GM13977 (cell line): ENCODE results near the gene TBC1D22A.
A peak's percentile ranks its signal among the peaks of the same experiment; 100 is the strongest.

Source experiments
- DNase-seq: peaks from one replicate; pipeline ENCODE4 v3.0.0; 2012; ENCODE audit warnings: low spot score
- in situ Hi-C: fragments of 300-500 bp; cut with MboI; formaldehyde crosslinking; loops from one replicate; pipeline ENCODE4 v1.12.0; 2022; ENCODE audit warnings: low sequenced_read_pairs, low pct_unique_long_range_greater_than_20kb, mixed read lengths, inconsistent platforms; ENCODE audit not compliant: unreplicated experiment
- TF ChIP-seq, protein P1 (sequence below): IDR thresholded peaks from 2 replicates; pipeline ENCODE4 v1.5.1; 2012; ENCODE audit warnings: mild to moderate bottlenecking, control low read depth; ENCODE audit not compliant: insufficient read depth; ENCODE audit errors: extremely low read depth, missing control alignments

Gene TBC1D22A

DNA sequence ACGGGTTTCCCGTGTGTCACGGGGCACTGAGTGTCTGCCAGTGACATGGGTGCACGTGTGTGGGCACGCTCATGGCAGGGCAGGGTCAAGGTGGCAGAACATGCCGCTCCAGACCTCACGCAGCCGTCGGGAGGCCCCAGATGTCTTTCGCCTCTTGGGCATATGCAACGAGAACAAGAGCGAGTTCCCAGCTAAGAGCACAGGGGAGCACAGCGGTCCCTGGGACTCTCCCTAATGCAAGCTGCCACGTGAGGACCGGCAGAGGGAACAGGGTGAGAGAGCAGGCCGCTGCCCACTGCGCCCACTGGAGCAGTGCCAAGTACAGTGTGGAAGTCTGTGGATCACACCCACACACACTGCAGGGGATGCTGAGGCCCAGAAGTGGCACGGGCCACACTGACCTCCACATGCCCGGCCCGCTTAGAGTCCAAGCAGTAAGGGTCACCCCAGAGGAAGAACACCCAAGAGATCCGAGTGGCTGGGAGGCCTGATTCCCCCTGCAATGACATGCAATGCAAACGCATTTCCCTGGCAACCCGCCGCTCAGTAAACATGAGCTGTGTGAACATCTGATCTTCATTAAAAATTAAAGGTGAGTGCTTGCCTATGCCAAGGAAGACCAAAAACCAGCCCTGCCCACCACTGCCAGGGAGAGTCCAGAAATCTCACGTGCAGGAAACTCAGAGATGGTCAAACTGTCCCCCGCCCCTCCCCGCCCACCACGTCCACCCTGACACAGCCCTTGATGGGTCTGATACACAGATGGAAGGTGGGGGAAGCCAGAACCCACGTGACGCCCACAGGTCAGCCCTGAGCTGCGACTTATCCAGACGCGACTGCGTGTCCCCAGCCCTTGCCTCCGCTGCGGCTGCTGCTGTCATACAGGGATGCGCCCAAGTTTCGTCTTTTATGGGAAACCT lies 36.1 kb upstream of the TBC1D22A start:
- in situ Hi-C loops = no loop called here
- TF ChIP-seq, protein P1, sequence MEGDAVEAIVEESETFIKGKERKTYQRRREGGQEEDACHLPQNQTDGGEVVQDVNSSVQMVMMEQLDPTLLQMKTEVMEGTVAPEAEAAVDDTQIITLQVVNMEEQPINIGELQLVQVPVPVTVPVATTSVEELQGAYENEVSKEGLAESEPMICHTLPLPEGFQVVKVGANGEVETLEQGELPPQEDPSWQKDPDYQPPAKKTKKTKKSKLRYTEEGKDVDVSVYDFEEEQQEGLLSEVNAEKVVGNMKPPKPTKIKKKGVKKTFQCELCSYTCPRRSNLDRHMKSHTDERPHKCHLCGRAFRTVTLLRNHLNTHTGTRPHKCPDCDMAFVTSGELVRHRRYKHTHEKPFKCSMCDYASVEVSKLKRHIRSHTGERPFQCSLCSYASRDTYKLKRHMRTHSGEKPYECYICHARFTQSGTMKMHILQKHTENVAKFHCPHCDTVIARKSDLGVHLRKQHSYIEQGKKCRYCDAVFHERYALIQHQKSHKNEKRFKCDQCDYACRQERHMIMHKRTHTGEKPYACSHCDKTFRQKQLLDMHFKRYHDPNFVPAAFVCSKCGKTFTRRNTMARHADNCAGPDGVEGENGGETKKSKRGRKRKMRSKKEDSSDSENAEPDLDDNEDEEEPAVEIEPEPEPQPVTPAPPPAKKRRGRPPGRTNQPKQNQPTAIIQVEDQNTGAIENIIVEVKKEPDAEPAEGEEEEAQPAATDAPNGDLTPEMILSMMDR = no peak
- no peak for DNase-seq

DNA sequence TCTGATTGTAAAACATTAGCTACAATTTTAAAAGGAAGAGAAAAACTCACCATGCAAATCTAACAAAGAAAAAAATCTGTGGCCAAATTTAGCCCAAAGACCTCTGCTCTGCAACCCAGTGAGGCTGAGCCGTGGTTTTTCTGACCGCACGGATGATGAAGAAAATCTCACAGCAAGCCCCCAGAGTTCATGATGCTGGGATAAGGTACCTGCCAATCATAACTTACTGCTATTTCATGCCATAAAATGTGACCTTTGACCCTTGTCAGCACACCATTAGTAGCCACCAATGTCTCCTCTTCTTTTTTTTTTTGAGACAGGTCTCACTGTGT lies 35.5 kb upstream of the TBC1D22A start:
- in situ Hi-C loops = no loop called here
- TF ChIP-seq, protein P1 = no peak
- DNase-seq = peak; percentile 60

DNA sequence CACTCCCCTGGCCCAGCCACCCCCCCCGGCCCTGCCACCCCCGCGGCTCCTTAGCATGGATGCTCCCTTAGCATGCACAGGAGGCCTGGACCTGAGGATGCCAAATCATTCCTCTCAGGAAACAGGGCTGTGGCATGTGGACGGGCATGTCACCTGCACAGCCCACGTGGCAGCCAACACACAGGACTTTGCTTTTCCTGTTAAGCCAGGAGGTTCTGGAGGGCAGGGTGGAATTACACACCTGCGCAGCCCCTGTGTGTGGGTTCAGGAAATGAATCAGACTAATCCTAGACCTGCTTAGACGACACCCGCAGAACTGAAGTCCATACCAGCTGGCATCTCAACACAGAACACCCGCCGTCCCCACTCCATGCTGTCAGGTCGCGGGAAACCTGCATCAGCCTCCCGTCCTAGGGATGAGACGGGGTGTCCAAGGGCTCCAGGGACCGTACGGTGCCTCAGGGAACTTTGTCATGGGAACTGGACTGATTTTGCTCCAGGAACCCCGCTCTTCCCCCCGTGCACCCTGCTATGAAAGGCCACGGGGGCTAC lies 34.6 kb upstream of the TBC1D22A start:
- TF ChIP-seq, protein P1 = no peak
- DNase-seq = no peak
- in situ Hi-C loops = no loop called here

DNA sequence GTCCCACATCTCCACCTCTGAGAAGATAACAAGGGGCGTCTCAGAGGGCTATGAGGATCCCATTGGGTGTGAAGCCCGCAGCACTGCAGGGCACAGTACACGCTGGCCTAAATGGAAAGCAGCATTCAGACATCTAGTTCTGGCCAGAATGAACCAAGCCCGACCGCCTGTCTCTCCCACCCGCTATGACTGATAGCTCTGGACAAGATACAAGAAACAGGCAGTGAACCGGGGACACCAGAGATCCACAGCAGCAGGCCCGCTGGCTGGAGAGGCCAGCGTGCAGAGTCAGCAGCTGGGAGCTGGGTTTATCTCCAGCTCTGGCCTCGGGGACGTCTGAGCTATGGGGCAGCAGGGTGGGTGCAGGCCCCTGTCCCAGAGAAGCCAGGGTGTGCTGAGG lies 34.0 kb upstream of the TBC1D22A start:
- no peak for DNase-seq
- in situ Hi-C loops = no loop called here
- TF ChIP-seq, protein P1 = no peak

DNA sequence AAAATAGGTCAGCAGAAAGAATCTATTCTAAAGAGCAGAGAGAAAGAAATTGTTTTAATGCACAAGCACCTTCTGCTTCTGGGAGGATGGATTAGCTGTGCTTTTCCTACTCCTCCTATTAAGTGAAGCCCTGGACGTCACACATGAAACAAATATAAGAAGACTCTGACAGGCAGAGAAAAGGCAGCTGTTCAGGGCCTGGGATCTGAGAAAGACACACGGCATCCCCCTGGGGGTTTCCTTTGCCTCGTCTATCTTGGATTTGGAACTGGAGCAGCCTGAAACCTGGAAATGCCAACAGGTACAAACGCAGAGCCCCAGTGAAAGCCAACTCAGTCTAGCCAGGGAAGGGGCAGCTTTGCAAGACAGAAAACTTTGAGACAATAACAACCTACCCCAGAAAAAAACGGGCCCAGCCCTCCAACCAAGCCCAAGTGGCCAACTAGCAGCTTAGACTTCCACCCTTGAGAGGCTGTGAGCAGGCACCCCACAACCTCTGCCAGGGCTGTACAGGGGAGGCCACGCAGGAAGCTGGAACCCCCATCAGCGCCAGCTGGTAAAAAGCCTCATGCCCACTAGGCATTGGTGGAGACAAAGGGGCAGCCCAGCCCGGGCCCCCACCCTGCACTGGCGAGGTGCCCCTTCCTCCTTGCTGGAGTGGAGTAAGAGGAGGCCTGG lies 31.7 kb upstream of the TBC1D22A start:
- DNase-seq = no peak
- TF ChIP-seq, protein P1 = no peak
- in situ Hi-C loops = no loop called here

DNA sequence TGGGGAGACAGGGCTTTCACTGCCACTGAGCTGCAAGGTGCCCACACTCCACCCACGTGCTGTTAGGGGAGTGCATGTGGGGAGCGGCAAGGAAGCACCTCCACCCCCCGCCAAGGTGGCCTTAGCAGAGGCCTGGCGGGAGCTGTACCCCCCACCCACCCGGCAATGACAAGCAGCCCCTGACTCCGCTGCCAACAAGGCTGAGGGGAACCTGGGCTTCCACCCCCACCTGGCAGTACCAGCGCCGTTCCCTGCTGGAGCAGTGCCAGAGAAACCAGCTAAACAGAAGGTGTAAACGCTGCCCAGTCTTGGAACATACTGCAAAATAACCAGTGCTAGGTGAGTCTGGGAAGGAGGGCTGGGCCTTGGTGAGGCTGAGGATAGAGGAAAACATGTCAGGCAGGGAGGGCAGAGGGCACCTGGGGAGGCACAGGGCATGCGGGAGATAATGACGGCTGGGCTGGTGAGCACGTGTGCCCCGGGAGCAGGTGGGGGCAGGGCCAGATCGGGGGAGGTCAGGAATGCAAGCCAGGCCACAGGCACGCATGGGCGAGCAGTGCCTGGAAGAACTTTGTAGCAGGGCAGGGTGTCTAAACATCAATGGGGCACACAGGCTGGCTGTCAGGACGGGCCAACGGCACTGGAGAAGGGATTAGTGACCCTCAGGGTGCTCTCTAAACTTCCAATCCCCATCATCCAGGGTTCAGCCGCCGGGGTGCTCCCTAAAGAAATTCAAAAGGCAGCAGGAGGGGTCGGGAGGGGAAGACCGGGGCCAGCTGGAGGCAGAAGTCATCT lies 31.0 kb upstream of the TBC1D22A start:
- in situ Hi-C loops = no loop called here
- no peak for DNase-seq
- TF ChIP-seq, protein P1 = no peak
